UCSD-AML1 (cell line): ENCODE data around the gene COL19A1.

Experiments used
- DNase-seq: peaks from one replicate; lab custom pipeline; 2025; ENCODE audit not compliant: unreplicated experiment; lab: John Stamatoyannopoulos, UW

Gene COL19A1

DNA sequence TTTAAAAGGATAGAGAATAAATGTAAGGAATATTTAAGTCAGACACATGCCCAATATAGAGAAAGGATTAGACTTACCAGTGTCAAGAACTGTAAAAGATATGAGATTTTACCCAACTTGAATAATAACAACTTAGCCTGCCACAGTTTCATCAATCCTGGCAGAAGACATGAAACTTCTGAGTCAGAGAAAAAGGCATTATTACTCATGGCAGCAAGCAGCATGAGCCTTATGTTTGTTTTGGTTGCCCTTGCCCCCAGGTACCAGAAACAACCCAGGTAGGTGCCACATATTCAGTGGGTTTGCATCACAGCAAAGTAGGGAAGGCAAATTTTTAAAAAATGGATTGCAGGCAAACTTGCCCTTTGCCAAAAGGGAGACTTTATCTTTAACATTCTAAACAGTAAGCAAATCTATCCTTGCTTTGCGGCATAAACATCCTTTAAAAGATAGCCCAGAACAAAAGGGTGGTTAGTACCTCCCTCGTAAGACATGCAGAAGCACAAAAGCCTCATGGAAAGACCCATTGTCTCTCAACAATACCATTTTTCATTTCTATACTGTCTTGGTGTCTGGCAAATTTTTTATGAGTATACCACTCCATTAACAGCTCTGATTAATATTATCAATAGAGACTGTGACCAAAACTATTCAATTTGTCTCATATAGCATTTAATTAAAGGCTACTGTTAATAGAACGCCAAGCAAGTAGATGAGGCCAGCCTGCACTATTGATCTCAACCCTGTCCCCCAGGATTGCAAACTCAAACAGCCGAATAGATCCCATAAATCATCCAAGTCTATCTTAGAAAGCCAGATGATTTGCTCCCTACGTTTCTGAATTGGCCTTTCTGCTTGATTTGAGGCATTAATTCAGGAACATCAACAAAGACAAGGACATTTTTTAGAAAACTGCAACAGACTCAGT is 185.1 kb downstream of the COL19A1 start:
- no peak for DNase-seq

DNA sequence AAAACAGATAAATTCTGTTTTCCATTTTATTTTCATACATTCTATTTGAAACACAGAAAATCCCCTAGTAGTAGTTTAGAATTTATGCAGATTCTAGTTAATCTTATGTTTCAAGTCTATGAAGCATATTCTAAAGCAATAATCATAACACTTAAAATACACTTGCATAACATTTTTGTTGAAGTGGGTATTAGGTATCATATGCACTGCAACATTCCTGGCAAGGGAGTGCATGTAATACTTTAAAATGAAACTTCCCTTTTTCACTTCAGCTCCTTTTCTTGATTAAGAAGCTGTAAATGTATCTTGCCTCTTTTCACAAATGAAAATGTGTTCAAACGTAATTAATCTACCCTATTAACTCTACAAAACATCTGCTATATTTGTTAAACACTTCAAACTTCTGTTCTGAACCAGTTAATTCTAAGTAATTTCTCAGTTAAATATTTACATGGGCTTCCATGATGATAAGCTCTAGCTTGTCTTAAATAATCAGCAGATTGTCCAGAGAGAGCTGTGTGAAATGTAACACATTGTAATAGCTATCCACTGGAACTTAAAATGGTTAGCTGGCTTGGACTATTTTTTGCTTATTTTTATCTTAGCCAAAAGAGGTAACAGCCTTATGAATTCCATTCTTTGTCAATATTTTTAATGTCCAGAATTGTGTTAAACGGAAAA is 192.8 kb downstream of the COL19A1 start:
- DNase-seq: no peak

- no peak for DNase-seq
Observed at GRCh38 chr6:70060680-70061079, 194.3 kb downstream of the COL19A1 start.

DNA sequence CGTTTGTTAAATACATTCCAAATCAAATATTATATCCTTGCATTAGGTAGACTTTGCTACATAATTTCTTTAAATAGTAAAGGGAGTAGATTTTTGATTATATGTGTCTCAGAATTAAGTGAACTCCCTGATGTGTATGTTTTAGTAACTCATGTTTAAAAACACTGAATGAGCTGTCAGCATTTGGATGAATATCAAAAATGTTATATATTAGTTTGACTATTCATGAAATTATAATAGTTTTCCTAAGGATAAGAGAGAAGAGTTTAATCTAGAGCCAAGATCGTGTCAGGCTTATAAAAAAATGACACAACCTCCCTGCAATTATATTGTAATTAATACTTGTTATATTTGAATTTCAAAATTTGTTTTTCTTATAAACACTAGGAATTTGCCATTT is 195.2 kb downstream of the COL19A1 start:
- no peak for DNase-seq

GRCh38 chr6:70062010-70062409 is 195.7 kb downstream of the COL19A1 start:
- DNase-seq: no peak

DNA sequence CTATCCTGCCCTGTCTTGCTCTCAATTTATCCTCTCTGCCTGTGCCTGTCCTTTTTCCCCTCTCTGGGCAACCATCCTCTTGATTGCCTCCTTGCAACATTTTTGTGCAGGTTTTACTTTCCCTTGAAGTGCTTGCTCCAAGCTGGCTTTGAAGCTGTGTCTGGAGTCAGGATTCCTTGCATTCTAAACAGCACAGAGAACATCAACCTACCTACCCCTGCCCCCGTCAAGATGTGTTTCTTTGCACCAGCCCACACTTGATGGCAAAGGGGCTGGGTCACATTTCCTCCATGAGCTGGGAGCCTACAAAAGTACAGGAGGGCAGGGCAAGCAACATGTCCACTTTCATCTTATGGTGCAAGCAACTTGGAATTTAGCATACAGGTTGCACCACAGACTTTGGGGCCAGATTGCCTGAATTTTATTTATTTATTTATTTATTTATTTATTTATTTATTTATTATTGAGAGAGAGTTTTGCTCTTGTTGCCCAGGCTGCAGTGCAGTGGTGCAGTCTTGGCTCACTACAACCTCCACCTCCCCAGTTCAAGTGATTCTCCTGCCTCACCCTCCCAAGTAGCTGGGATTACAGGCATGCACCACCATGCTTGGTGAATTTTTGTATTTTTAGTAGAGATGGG is 206.3 kb downstream of the COL19A1 start:
- no peak for DNase-seq

GRCh38 chr6:70073637-70074036 is 207.3 kb downstream of the COL19A1 start:
- DNase-seq: no peak

GRCh38 chr6:70079241-70079640 is 212.9 kb downstream of the COL19A1 start:
- DNase-seq: no peak

- DNase-seq: no peak
Observed at GRCh38 chr6:70080443-70081070, 214.2 kb downstream of the COL19A1 start.

- no peak for DNase-seq
Observed at GRCh38 chr6:70082830-70083229, 216.5 kb downstream of the COL19A1 start.

GRCh38 chr6:70086806-70087205 is 220.4 kb downstream of the COL19A1 start:
- DNase-seq: no peak

- DNase-seq: no peak
Observed at GRCh38 chr6:70094156-70094555, 227.8 kb downstream of the COL19A1 start.

GRCh38 chr6:70099732-70100131 is 233.4 kb downstream of the COL19A1 start:
- no peak for DNase-seq

DNA sequence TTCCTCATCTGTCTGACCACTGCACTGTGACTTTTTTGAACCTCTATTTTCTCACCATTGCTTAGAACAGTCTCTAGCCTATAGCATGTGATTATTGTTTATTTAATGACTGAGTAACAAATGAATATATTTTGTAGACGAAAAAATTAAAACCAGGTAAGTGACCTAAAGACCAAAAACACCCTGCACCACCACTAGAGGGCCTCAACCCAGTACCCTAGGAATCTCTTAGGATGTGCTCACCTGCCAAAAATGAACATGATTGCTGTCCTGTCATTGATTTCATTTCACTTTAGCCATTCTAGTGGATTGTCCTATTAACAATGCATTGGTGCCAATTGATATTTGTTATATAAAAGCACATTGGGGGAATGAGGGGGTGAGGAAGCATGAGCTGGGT is 237.4 kb downstream of the COL19A1 start:
- DNase-seq: no peak

DNA sequence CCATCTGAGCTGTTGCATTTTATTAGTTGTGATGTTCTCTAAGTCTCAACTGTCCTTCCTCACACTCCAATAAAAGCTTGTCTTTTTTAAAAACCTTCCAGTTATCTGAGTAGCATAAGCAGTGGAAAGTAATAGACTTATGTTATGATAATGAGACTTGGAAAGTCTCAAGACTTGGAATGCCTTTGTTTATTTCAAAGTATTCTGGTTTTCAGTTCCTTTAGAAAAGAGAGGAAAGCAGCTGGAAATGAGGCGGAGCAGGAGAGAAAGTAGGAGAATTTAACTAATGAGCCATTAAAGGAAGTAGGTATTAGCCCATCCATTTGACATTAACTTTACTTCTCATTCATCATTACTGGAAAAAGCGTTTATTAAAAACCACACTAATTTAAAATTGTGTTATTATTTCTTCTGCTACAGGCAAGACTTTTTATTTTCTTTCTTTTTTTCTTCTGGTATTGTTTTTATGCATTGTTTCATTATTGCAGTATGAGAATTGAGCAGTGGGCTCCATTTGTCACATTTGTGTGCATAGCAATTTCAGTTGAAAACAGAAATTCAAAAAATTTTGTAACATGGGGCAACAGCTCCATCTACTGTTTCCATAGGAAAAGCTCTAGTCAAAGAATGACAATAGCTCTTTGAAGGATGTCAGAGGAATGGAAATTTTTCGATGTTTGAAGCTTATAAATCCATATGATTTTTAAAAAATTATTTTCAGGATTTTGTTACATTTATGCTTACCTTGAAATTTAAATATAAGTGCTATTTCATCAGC is 241.7 kb downstream of the COL19A1 start:
- DNase-seq: no peak

DNA sequence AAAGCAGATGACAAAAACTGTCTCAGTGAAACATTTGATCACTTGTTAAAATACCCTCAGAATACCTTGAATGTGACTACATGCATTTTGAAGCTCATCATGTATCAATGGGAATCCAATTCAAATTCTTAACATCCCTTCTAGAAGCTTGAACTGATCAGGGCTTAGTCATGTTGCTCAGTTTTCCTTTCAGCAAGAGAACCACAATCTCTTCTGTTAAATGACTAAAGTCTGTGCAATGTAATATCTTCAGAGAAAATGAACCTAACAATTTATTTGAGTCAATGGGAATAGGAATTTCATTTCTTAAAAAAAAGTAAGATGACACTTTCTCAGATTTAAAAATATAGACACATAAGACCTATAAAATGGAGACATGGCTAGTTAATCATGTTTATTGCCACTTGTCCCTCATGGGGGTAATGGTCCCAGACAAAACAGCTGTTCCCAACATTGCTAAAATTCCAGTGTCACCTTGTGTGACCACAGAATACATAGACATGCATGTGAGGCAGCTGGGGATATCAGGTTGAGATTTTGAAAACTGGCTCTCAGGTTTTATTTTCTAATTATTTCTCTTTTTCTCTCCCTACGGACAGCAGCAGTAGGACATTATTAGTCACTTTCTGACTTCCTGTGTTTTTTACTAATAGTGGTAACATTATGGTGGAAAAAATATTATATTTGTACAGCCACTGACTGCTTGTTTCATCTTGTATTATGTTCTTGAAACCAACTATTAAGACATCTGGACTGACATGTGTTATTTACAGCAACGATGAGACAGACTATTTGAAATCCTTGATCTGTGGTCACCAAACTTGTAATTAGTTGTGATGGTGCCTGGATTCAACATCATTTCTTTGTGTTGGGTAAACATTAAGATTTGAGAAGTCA is 244.0 kb downstream of the COL19A1 start:
- no peak for DNase-seq

GRCh38 chr6:70111737-70112136 is 245.4 kb downstream of the COL19A1 start:
- DNase-seq: no peak

DNA sequence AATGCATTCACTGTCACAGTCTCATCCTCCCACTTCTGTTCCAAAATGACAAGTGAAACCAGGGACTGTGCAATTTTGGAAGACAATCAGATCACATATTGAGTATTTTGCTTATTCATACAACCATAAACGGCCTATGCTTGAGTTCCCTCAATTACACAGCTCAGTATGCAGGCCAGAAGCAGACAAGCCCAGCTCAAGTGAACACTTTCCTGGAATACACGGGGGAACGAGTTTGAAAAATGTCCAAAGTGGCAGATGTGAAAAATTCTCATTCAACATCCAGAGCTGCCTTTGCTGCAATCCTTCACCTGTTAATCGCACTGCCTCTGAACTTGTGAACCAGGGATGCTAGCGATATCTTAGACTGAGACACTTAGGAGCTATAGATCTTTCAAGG is 246.4 kb downstream of the COL19A1 start:
- no peak for DNase-seq

GRCh38 chr6:70113171-70113570 is 246.8 kb downstream of the COL19A1 start:
- no peak for DNase-seq

DNA sequence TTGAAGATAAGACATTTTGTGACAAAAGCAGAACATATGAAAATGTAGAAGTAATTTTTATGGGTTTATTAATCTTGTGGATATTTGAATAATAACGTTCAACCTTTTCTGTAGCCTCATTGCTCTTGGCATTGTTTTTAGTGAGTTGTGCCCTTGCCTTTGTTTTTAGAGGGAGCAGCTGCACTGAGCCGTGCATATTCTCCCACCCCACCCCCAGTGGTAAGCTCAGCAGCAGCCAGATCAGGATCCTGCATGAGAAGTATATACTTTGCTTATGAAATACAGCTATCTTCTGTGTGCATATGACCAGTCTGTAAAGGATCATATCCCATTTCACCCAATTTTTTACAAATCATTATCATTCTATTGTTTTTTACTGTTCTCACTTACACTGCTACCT is 252.3 kb downstream of the COL19A1 start:
- no peak for DNase-seq
